Activated T-cell treated with anti-CD3 and anti-CD28 coated beads, Interleukin-2, amount 50 U/mL, for 72 hours (primary cell): ENCODE measurements around the gene SPATA13. TPM values are rescaled to one million over a fixed set of nuclear protein-coding genes. Genes with fewer than 3 reads are reported as not detected.
"Not testable (repeated sequence)": the region's sequence is repeated elsewhere in the genome, so short reads cannot be mapped to it uniquely, and the experiment has no call there.

Source experiments
- ATAC-seq, 2 donors: fragments of 150-1000 bp; cut with Tn5 transposase; replicated peaks in 1 of 2; 2 replicates each; pipeline ENCODE4 v1.10.0; 2021; ENCODE audit warnings: moderate library complexity in 2 of 2, mild to moderate bottlenecking in 1 of 2
- DNase-seq, 2 donors: peaks; one replicate each; pipeline ENCODE4 v3.0.0; 2021 to 2022; ENCODE audit warnings: mixed read lengths in 1 of 2
- H3K27ac Mint-ChIP-seq: one replicate; pipeline ENCODE4 v1.8.0; 2022; ENCODE audit warnings: mild to moderate bottlenecking, moderate library complexity, mixed read lengths
- H3K27me3 Mint-ChIP-seq: one replicate; pipeline ENCODE4 v1.8.0; 2022; ENCODE audit warnings: low read depth, mixed read lengths
- H3K36me3 Mint-ChIP-seq, 2 donors: one replicate each; pipeline ENCODE4 v1.8.0; 2022; ENCODE audit warnings: mixed read lengths in 2 of 2, mild to moderate bottlenecking in 1 of 2; ENCODE audit not compliant: insufficient read depth in 2 of 2
- H3K4me1 Mint-ChIP-seq: one replicate; pipeline ENCODE4 v1.8.0; 2022; ENCODE audit warnings: low read depth, mixed read lengths
- H3K4me3 Mint-ChIP-seq, 2 donors: one replicate each; pipeline ENCODE4 v1.8.0; 2022; ENCODE audit warnings: mild to moderate bottlenecking in 2 of 2, mixed read lengths in 2 of 2, moderate library complexity in 2 of 2
- H3K9me3 Mint-ChIP-seq, 2 donors: one replicate each; pipeline ENCODE4 v1.8.0; 2022; ENCODE audit warnings: mixed read lengths in 2 of 2
- total RNA-seq, 2 donors: library from RNA; stranded (reverse); gene quantifications; one replicate each; pipeline ENCODE4 v1.2.3, GENCODE V29; 2022

The SPATA13 gene
- total RNA-seq, 2 donors from 2014 or later, result 60.8 to 68.6 TPM

DNA sequence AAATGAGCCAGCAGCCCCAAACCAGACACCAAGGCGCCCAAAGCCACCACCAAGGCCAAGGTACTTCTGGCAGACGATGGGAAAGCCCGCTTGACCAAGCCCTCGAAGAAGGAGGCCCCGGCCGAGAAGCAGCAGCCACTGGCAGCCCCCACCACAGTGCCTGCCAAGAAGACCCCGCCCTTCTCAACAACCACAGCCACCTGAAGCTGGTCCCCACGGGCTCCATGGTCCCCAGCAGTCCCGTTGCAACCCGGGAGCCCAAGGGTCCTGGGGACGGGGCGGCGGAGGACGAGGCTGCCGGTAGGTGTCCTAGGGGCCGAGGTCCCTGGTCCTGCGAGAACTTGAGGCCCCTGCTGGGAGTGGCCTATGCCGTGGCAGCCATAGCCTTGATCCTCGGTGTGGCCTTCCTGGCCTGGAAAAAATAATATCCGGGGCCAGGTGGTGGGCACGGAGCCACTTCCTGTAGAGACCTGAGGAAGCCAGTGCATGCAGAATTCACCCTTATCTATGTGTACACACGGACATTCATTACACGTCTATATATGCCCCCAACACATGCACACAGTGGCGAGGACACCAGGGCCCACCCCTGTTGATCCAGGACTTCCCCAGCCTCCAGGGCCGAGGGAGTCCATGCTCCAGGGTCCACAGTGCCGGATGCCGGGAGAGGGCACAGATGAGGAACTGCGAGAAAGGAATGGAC lies 162.7 kb downstream of the SPATA13 start:
- H3K4me1 Mint-ChIP-seq, result no peaks in the 10 kb centered on the region
- no peak overlapping the region for H3K4me3 Mint-ChIP-seq
- H3K27me3 Mint-ChIP-seq, result peaks cover 24% of the 10 kb centered on the region
- H3K9me3 Mint-ChIP-seq, result no peaks in the 10 kb centered on the region
- H3K27ac Mint-ChIP-seq, result no peak overlapping the region
- no peaks in the 10 kb centered on the region for H3K36me3 Mint-ChIP-seq
- ATAC-seq (no peak), DNase-seq (no peak)

DNA sequence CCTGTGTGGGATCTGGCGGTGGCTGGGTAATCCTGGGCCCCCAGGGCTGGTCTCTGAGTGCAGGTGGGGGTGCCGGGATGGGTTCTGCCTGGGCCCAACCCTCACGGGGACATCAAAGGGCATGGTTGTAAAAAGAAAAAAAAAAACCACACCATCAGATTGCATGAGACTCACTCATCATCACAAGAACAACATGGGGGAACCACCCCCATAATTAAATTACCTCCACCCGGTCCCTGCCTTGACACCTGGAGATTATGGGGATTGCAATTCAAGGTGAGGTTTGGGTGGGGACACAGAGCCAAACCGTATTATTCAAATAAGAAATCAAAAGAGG lies 163.2 kb downstream of the SPATA13 start:
- no peak overlapping the region for H3K4me3 Mint-ChIP-seq
- no peaks in the 10 kb centered on the region for H3K9me3 Mint-ChIP-seq
- no peak for DNase-seq
- H3K36me3 Mint-ChIP-seq, result no peaks in the 10 kb centered on the region
- H3K27me3 Mint-ChIP-seq, result peaks cover 30% of the 10 kb centered on the region
- no peak overlapping the region for H3K27ac Mint-ChIP-seq
- ATAC-seq, result no peak
- no peaks in the 10 kb centered on the region for H3K4me1 Mint-ChIP-seq

DNA sequence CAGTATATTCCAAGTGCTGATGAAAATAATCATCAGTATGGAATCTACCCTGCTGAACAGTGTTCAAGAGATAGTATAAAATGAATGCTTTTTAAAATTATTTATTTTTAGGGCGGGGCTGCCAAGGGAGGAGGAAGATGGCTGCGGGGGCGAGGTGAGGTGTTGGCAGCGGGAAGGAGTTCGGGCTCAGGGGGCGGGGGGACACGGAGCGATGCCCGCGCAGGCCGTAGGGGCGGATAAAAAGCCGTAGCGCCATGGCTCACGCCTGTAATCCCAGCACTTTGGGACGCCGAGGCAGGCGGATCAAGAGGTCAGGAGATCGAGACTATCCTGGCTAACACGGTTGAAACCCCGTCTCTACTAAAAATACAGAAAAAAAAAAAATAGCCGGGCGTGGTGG lies 167.1 kb downstream of the SPATA13 start:
- H3K9me3 Mint-ChIP-seq, H3K4me1 Mint-ChIP-seq, DNase-seq, H3K27ac Mint-ChIP-seq, ATAC-seq, H3K36me3 Mint-ChIP-seq: not testable (repeated sequence)
- peaks cover 41% of the 10 kb centered on the region for H3K27me3 Mint-ChIP-seq
- H3K4me3 Mint-ChIP-seq, result peak overlapping the region in 1 of 2 donors; percentile 43

DNA sequence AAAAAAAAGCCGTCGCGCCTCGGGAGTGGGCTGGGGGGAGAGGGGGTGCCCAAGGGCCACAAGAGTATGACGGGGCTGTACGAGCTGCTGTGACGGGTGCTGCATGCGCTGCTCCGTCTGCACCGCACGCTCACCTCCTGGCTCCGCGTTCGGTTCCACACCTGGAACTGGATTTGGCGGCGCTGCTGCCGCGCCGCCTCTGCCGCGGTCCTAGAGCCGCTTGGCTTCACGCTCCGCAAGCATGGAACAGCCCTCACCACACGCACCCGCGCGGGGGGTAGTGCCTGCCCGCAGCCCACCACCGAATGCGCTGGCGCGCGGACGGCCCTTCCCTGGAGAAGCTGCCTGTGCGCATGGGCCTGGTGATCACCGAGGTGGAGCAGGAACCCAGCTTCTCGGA lies 167.6 kb downstream of the SPATA13 start:
- ATAC-seq (peak in 1 of 2 donors; percentile 15), DNase-seq (no peak)
- no peaks in the 10 kb centered on the region for H3K9me3 Mint-ChIP-seq
- no peaks in the 10 kb centered on the region for H3K36me3 Mint-ChIP-seq
- no peak overlapping the region for H3K27ac Mint-ChIP-seq
- no peaks in the 10 kb centered on the region for H3K4me1 Mint-ChIP-seq
- peaks cover 46% of the 10 kb centered on the region for H3K27me3 Mint-ChIP-seq
- H3K4me3 Mint-ChIP-seq, result peak overlapping the region in 1 of 2 donors; percentile 43

DNA sequence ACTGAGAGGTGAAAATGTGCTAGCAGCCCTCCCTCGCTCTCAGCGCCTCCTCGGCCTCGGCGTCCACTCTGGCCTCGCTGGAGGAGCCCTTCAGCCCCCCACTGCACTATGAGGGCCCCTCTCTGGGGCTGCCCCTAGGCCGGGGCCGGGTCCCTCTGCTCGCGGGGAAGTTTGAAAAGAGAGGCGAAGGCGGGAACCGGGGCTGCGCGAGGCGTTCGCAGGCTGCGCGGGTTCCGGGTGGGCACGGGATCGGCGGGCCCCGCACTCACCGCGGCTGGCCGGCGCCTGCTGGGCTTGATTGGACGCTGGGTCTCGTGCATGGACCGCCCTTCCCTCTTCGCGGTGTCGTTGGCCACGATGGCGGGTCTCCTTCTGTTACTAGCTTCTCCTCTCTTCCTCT lies 178.2 kb downstream of the SPATA13 start:
- Mint-ChIP-seq H3K36me3 (no peaks in the 10 kb centered on the region), H3K4me1 (no peaks in the 10 kb centered on the region), H3K27me3 (no peaks in the 10 kb centered on the region), H3K4me3 (no peak overlapping the region), H3K27ac (no peak overlapping the region), H3K9me3 (peaks cover 0 to 2% of the 10 kb centered on the region in 2 donors)
- DNase-seq, result no peak
- no peak for ATAC-seq

DNA sequence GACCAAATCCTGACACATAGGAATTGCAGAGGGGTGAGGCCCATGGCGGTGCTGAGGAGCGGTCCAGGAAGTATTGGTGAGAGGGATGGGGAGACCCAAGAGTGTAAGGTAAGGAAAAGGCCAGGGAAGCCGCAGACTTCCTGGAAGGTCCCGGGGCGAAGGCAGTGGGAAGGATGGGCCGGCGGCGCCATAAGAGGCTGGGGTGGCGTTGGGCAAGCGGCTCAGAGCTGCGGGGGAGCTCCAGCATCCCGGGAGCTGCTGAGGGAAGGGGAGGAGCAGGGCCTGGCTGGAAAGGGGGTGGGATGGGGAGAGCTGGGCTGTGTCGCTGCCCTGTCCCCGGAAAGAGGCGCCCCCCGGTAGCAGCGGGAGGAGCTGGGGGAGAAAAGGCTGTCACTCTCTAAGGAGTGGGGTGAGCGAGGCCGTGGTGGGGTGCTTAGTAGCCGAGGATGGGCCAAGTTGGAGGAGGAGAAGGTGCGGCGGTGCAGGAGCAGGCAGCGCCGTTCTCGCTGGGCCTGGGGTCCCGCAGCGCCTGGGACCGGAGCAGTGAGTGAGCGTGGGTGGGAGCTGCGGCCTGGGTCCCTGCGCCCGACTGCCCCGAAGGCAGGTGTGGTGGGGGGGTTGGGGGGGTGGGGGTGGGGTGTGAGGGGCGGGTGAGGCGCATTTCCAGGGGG lies 179.6 kb downstream of the SPATA13 start:
- Mint-ChIP-seq H3K27ac (no peak overlapping the region), H3K36me3 (no peaks in the 10 kb centered on the region), H3K27me3 (no peaks in the 10 kb centered on the region), H3K4me1 (no peaks in the 10 kb centered on the region), H3K4me3 (no peak overlapping the region), H3K9me3 (peaks cover 0 to 2% of the 10 kb centered on the region in 2 donors)
- ATAC-seq (no peak), DNase-seq (no peak)

DNA sequence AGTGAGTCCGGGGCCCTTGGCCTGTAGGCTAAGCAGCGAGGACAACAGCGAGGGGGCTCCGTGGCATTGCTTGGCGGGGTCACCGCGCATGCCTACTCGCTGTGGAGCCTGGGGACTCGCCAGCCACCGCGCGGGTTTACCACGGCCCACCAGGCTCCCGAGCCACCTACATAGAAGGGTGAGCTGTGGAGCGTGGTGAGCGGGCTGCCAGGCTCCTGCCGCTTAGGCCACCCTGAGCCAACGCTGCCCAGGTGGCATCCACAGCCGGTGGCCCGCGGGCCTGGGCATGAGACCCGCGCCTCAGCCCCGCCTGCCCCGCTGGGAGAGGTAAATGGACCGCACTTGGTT lies 180.1 kb downstream of the SPATA13 start:
- no peak for ATAC-seq
- H3K4me1 Mint-ChIP-seq, result no peaks in the 10 kb centered on the region
- DNase-seq, result no peak

DNA sequence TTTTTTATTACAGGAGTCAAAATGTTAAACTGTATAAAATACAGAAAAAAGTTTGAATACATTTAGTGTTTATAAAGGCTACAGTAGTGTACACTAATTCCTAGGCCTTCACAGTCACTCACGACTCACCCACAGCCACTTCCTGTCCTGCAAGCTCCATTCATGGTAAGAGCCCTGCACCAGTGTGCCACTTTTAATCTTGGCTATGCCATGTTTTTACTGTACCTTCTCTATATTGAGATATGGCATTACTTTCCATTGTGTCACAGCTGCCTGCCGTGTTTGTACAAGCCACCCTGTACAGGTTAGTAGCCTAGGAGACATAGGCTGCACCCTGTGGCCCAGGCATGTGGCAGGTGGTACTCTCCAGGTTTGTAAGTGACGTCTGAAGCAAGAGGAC lies 180.9 kb downstream of the SPATA13 start:
- no peak for DNase-seq
- peak in 1 of 2 donors; percentile 34 for ATAC-seq
- Mint-ChIP-seq H3K36me3 (no peaks in the 10 kb centered on the region), H3K4me1 (no peaks in the 10 kb centered on the region), H3K27ac (no peak overlapping the region), H3K27me3 (no peaks in the 10 kb centered on the region), H3K4me3 (no peak overlapping the region), H3K9me3 (no peaks in the 10 kb centered on the region)

More for the DNA sequence above, 180.1 kb downstream of the SPATA13 start:
- H3K27ac Mint-ChIP-seq, result no peak overlapping the region
- peaks cover 0 to 2% of the 10 kb centered on the region in 2 donors for H3K9me3 Mint-ChIP-seq
- no peak overlapping the region for H3K4me3 Mint-ChIP-seq
- H3K36me3 Mint-ChIP-seq, result no peaks in the 10 kb centered on the region
- no peaks in the 10 kb centered on the region for H3K27me3 Mint-ChIP-seq

DNA sequence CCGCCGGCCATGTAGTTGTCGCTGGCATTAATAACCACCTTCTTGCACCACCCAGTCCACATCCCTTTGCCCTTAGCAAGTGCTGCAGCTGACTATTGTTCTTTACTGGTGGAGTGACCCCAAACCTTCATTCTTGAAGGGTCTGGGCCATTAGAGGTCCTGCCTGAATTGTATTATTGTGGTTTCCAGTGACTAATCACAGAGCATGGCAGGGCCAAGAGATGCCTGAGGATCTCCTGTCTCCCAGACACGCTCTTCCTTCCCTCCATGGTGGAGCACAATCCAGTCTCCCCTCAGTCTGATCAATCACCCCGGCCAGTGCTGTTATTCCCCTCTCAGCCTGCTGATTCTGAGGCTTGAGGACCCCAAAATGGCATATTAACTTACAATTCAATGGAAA lies 187.9 kb downstream of the SPATA13 start:
- H3K4me3 Mint-ChIP-seq, result no peak overlapping the region
- H3K9me3 Mint-ChIP-seq, result no peaks in the 10 kb centered on the region
- H3K4me1 Mint-ChIP-seq, result no peaks in the 10 kb centered on the region
- H3K27me3 Mint-ChIP-seq, result no peaks in the 10 kb centered on the region
- no peak for DNase-seq
- no peak for ATAC-seq
- H3K27ac Mint-ChIP-seq, result no peak overlapping the region
- no peaks in the 10 kb centered on the region for H3K36me3 Mint-ChIP-seq

DNA sequence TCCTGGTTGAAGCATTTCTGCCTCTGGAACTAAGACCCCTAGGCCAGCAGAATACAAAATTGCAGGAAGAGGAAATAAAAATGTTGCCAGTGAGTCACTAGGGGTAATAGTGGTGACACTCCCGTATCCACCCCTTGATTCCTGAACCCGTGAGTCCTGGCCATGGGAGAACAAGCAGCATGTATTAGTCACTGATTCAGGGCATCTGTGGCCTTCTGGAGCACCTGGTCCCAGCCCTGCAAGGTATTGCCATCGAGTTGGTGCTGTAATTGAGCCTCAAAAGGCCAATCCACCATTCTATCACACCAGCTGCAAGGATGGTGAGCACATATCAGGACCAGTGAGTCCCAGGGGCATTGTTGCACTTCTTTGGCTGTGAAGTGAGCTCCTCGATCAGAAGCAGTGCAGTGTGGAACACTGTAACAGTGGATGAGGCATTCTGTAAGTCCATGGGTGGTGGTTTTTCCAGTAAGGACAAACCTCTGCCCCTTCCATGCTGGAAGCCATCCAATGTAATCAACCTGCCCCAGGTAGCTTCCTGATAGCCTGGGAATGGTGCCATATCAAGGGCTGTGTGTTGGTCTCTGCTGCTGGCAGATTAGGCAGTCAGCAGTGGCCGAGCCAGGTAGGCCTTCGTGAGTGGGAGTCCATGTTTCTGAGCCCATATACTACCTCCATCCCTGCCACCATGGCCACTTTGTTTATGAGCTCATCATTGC lies 188.4 kb downstream of the SPATA13 start:
- no peak for ATAC-seq
- H3K36me3 Mint-ChIP-seq, result no peaks in the 10 kb centered on the region
- no peaks in the 10 kb centered on the region for H3K27me3 Mint-ChIP-seq
- no peaks in the 10 kb centered on the region for H3K9me3 Mint-ChIP-seq
- no peaks in the 10 kb centered on the region for H3K4me1 Mint-ChIP-seq
- no peak for DNase-seq
- no peak overlapping the region for H3K27ac Mint-ChIP-seq
- no peak overlapping the region for H3K4me3 Mint-ChIP-seq

DNA sequence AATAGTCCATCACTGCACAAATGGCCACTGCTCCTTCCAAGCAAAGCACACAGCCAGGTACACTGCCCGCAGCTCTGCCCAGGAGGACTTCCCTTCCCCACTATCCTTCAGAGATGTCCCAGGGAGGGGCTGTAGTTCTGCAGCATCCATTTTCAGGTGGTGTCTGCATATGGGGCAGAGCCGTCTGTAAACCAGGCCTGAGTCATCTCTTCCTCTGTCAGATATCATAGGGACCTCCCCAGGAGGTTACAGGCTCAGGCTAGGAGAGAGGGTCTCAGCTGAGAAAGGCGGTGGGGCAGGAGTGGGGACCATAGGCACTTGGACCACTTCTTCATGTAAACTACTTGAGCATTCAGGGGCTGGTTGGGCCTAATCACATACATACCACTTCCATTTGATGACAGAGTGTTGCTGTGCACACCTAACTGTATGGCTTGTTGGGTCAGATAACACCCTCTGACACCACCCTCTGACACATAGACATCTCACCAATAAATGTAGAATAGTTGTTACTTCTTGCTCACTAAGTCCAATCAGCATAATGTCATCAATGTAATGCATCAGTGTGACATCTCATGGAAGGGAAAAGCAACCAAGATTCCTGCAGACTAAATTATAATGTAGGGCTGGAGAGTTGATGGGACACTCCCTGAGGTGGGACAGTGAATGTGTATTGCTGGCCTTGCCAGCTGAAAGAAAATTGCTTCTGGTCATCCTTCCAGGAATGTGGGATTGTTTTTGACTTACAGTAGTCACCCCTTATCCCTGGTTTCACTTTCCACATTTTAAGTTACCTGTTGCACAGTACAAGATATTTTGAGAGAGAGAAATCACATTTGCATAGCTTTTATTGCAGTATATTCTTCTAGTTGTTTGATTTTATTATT lies 189.5 kb downstream of the SPATA13 start:
- not testable (repeated sequence) for H3K4me3 Mint-ChIP-seq, H3K27me3 Mint-ChIP-seq, H3K36me3 Mint-ChIP-seq, H3K9me3 Mint-ChIP-seq, H3K4me1 Mint-ChIP-seq, H3K27ac Mint-ChIP-seq, DNase-seq
- ATAC-seq, result peak; percentile 46 to 50

DNA sequence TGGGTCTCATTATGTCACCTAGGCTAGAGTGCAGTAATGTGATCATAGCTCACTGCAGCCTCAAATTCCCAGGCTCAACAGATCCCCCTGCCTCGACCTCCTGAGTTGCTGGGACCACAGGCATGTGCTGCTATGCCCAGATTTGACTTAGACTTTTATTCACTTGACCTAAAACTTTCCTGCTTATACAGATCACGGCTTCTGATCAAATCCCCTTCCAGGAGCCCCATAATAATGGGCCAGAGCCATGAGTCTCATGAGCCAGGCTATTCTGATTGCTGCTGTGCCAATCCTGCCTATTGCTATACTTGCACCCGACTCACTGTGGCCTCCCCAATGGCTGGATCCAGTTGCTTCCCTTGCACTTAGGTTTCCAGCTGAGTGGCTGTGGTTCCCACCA lies 190.9 kb downstream of the SPATA13 start:
- no peaks in the 10 kb centered on the region for H3K36me3 Mint-ChIP-seq
- no peak overlapping the region for H3K4me3 Mint-ChIP-seq
- no peaks in the 10 kb centered on the region for H3K27me3 Mint-ChIP-seq
- no peak for ATAC-seq
- no peak for DNase-seq
- no peaks in the 10 kb centered on the region for H3K4me1 Mint-ChIP-seq
- no peaks in the 10 kb centered on the region for H3K9me3 Mint-ChIP-seq
- no peak overlapping the region for H3K27ac Mint-ChIP-seq

DNA sequence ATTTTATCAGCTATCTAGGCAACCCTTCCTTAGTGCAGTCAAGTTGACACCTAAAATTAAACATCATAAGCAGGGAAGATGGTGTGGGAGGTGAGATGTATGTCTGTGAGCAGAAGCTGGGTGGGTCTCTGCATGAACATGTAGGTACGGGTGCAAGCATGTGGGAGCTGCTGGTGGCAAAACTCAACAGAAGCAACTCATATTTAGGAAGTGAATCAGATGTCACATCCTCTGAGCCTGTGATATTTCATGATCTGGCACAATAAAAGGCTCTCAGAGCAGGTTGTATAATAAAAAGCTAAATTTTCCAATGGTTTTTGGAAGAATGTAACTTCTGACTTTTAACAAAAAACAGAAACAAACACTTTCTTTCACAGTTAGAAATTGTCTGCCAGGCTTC lies 193.2 kb downstream of the SPATA13 start:
- H3K9me3 Mint-ChIP-seq, result no peaks in the 10 kb centered on the region
- H3K27ac Mint-ChIP-seq, result no peak overlapping the region
- no peak overlapping the region for H3K4me3 Mint-ChIP-seq
- no peaks in the 10 kb centered on the region for H3K4me1 Mint-ChIP-seq
- DNase-seq, result no peak
- ATAC-seq, result no peak
- H3K36me3 Mint-ChIP-seq, result no peaks in the 10 kb centered on the region
- H3K27me3 Mint-ChIP-seq, result no peaks in the 10 kb centered on the region
